Measurements from ENCODE around the gene EPB41L2. TPM values are rescaled to one million over a fixed set of nuclear protein-coding genes. Genes with fewer than 3 reads are reported as not detected.

The EPB41L2 gene
- total RNA-seq, 2 experiments from 2014 or later: 9.5 to 12.3 TPM

GRCh38 chr6:131103901-131104300 is 40.9 kb upstream of the EPB41L2 start:
- POLR2A ChIA-PET: no interaction called here
- Histone ChIP-seq H3K27ac (ENCODE audit: low read depth in 1 of 2, low read length in 2 of 2) (no peak overlapping the region), H3K36me3 (ENCODE audit: insufficient read depth, low read length) (no peaks in the 10 kb centered on the region), H3K4me3 (ENCODE audit: low read length) (no peak overlapping the region), H3K4me1 (ENCODE audit: insufficient read depth, low read length) (no peaks in the 10 kb centered on the region), H3K9me3 (ENCODE audit: control insufficient read depth in 1 of 2, insufficient read depth in 1 of 2, low read length in 2 of 2) (no peaks in the 10 kb centered on the region), H3K27me3 (ENCODE audit: control insufficient read depth in 1 of 2, insufficient read depth in 2 of 2, low read length in 2 of 2) (no peaks in the 10 kb centered on the region)
- no peaks in the 10 kb centered on the region for H3K36me3 Mint-ChIP-seq (ENCODE audit: low read depth)
- H3K4me1 Mint-ChIP-seq (ENCODE audit: low read depth): no peaks in the 10 kb centered on the region
- no peak overlapping the region for H3K27ac Mint-ChIP-seq
- intact Hi-C loops (cut with DNase I, micrococcal nuclease): no loop called here
- CTCF ChIA-PET: no interaction called here
- no peak overlapping the region for H3K4me3 Mint-ChIP-seq
- DNase-seq: no peak
- TF ChIP-seq CTCF (IDR thresholded peaks at IDR 0.05): no peak
- no peak for ATAC-seq (ENCODE audit: poor library complexity)
- no peaks in the 10 kb centered on the region for H3K9me3 Mint-ChIP-seq
- H3K27me3 Mint-ChIP-seq: no peaks in the 10 kb centered on the region

- ATAC-seq (ENCODE audit: poor library complexity): no peak
- Mint-ChIP-seq H3K27ac (no peak overlapping the region), H3K36me3 (ENCODE audit: low read depth) (no peaks in the 10 kb centered on the region), H3K9me3 (no peaks in the 10 kb centered on the region), H3K4me3 (no peak overlapping the region), H3K27me3 (no peaks in the 10 kb centered on the region), H3K4me1 (ENCODE audit: low read depth) (no peaks in the 10 kb centered on the region)
- no peak for DNase-seq
- H3K4me3 ChIP-seq (ENCODE audit: low read length): no peak overlapping the region
- ChIA-PET CTCF (no interaction called here), POLR2A (no interaction called here)
- no peaks in the 10 kb centered on the region for H3K27me3 ChIP-seq (ENCODE audit: control insufficient read depth in 1 of 2, insufficient read depth in 2 of 2, low read length in 2 of 2)
- no peaks in the 10 kb centered on the region for H3K9me3 ChIP-seq (ENCODE audit: control insufficient read depth in 1 of 2, insufficient read depth in 1 of 2, low read length in 2 of 2)
- intact Hi-C loops (cut with DNase I, micrococcal nuclease): no loop called here
- TF ChIP-seq CTCF (IDR thresholded peaks at IDR 0.05): no peak
- H3K27ac ChIP-seq (ENCODE audit: low read depth in 1 of 2, low read length in 2 of 2): no peak overlapping the region
- no peaks in the 10 kb centered on the region for H3K36me3 ChIP-seq (ENCODE audit: insufficient read depth, low read length)
- no peaks in the 10 kb centered on the region for H3K4me1 ChIP-seq (ENCODE audit: insufficient read depth, low read length)
These were observed 40.3 kb upstream of the EPB41L2 start for GRCh38 chr6:131103296-131103695.

GRCh38 chr6:131101911-131102680 is 39.1 kb upstream of the EPB41L2 start:
- POLR2A ChIA-PET: no interaction called here
- Histone ChIP-seq H3K27ac (ENCODE audit: low read depth in 1 of 2, low read length in 2 of 2) (no peak overlapping the region), H3K9me3 (ENCODE audit: control insufficient read depth in 1 of 2, insufficient read depth in 1 of 2, low read length in 2 of 2) (no peaks in the 10 kb centered on the region), H3K36me3 (ENCODE audit: insufficient read depth, low read length) (no peaks in the 10 kb centered on the region), H3K4me3 (ENCODE audit: low read length) (no peak overlapping the region), H3K27me3 (ENCODE audit: control insufficient read depth in 1 of 2, insufficient read depth in 2 of 2, low read length in 2 of 2) (no peaks in the 10 kb centered on the region), H3K4me1 (ENCODE audit: insufficient read depth, low read length) (no peaks in the 10 kb centered on the region)
- Mint-ChIP-seq H3K4me3 (no peak overlapping the region), H3K4me1 (ENCODE audit: low read depth) (no peaks in the 10 kb centered on the region), H3K27me3 (no peaks in the 10 kb centered on the region), H3K36me3 (ENCODE audit: low read depth) (no peaks in the 10 kb centered on the region), H3K9me3 (no peaks in the 10 kb centered on the region), H3K27ac (no peak overlapping the region)
- TF ChIP-seq CTCF (IDR thresholded peaks at IDR 0.05): no peak
- ATAC-seq (ENCODE audit: poor library complexity) (no peak), DNase-seq (no peak)
- intact Hi-C loops (cut with DNase I, micrococcal nuclease): no loop called here
- CTCF ChIA-PET: interaction anchor here (0.7 kb wide), 1 partner anchor 465 kb away, joined by 5 read pairs; no protein-coding TSS in a partner anchor

Data from CD4-positive, alpha-beta T cell (primary cell).